Lung (tissue), 12 donors: ENCODE results near the gene POU3F2. TPM values are rescaled to one million over a fixed set of nuclear protein-coding genes. Genes with fewer than 3 reads are reported as not detected.
A peak's percentile ranks its signal among the peaks of the same experiment; 100 is the strongest.

Source experiments
- ATAC-seq: fragments of 200-7000 bp; cut with Tn5 transposase; one replicate; pipeline ENCODE4 v1.9.1; 2020; ENCODE audit warnings: moderate number of reproducible peaks; ENCODE audit not compliant: insufficient read depth, low FRiP score
- DNase-seq, 3 donors: peaks; one replicate each; pipeline ENCODE4 v3.0.0-alpha.2; 2013 to 2017
- H3K27ac ChIP-seq, 2 donors: one replicate each; pipeline ENCODE4 v1.5.1; 2013; ENCODE audit warnings: mild to moderate bottlenecking in 2 of 2, moderate library complexity in 2 of 2, control low read depth in 1 of 2, inconsistent platforms in 1 of 2, low read depth in 1 of 2, low read length in 1 of 2
- H3K27me3 ChIP-seq, 3 donors: one replicate each; pipeline ENCODE4 v1.5.1; 2013; ENCODE audit warnings: low read length in 2 of 3; ENCODE audit not compliant: control insufficient read depth in 3 of 3, insufficient read depth in 3 of 3
- H3K36me3 ChIP-seq, 4 donors: one replicate each; pipeline ENCODE4 v1.5.1; 2013; ENCODE audit warnings: low read length in 4 of 4, mild to moderate bottlenecking in 1 of 4, moderate library complexity in 1 of 4; ENCODE audit not compliant: control insufficient read depth in 4 of 4, insufficient read depth in 4 of 4
- H3K4me1 ChIP-seq, 5 donors: one replicate each; pipeline ENCODE4 v1.5.1; 2013; ENCODE audit warnings: low read length in 5 of 5, mild to moderate bottlenecking in 2 of 5, moderate library complexity in 1 of 5; ENCODE audit not compliant: control insufficient read depth in 5 of 5, insufficient read depth in 5 of 5
- H3K4me3 ChIP-seq: one replicate; pipeline ENCODE4 v1.5.1; 2013; ENCODE audit warnings: mild to moderate bottlenecking, control low read depth, moderate library complexity
- H3K9ac ChIP-seq, 2 donors: one replicate each; pipeline ENCODE4 v1.5.1; 2013; ENCODE audit warnings: low read length in 2 of 2, control low read depth in 1 of 2; ENCODE audit not compliant: insufficient read depth in 1 of 2
- H3K9me3 ChIP-seq, 4 donors: one replicate each; pipeline ENCODE4 v1.5.1; 2013; ENCODE audit warnings: low read length in 3 of 4, mild to moderate bottlenecking in 1 of 4, moderate library complexity in 1 of 4; ENCODE audit not compliant: control insufficient read depth in 4 of 4, insufficient read depth in 3 of 4
- CTCF ChIP-seq: IDR thresholded peaks from 2 replicates; pipeline ENCODE4 v1.5.1; 2012; ENCODE audit warnings: mild to moderate bottlenecking; ENCODE audit errors: control extremely low read depth, extremely low read depth
- WGBS, 2 donors: extraction: QIAGEN DNeasy Blood & Tissue Kit; methylation state at CpG; one replicate each; pipeline ENCODE4 v1.1.7; 2013; 5-methylcytosine and 5-hydroxymethylcytosine counted together
- polyA plus RNA-seq, 2 donors: library from polyadenylated mRNA; stranded (reverse); fragments of 200-250 nt; gene quantifications; one replicate each; pipeline ENCODE4 v1.2.1, GENCODE V29; 2013
- total RNA-seq, 2 donors: library from RNA; depleted of rRNA in 1 of 2; stranded (reverse); fragments of >200 nt in 1 of 2; gene quantifications; one replicate each; pipeline ENCODE4 v1.2.1, GENCODE V29; 2014 to 2021
- donor health status: control.
- donor health status: control.
- donor health status: Bipolar disorder and iron deficiency.
- donor health status: healthy.
- donor health status: DM: yes; HTN: yes; CAD: no.

The POU3F2 gene
- total and polyA plus RNA-seq, 4 donors, result 0.11 TPM; not detected in 3

DNA sequence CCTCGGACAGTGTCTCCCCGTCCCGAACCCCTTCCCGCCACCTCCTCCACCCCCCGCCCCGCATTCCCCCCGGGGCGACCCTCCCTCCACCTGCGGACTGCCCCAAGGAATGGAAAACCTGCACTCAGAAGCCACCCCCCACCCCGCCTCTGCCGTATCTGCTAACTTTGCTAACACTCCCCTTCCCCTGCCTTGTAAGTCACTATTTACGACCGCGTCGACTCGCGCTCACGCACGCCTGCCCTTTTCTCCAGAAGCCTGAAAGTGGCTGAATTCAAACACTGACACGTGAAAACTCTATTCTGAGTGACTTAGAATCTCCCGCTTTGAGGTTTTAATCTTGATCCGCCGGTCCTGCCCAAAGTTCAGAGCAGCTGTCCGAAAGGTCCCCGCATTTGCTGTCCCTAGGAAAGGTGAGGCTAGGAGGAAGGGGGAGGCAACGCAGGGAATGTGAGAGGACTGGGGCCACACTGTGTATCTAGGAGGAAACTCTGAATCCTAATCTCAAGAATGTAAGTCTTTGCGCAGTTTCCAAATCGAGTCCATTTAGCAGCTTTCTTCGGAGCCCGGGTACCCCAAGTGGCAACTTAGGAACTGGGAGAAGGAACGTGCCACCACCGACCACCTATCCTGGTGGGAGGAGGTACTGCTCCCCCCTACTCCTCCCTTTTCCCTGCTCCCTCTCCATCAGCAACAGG lies 9.3 kb upstream of the POU3F2 start:
- Histone ChIP-seq H3K9me3 (peaks cover 0 to 3% (median 0%) of the 10 kb centered on the region in 4 donors), H3K4me1 (peaks cover 0 to 6% (median 4%) of the 10 kb centered on the region in 5 donors), H3K36me3 (no peaks in the 10 kb centered on the region), H3K4me3 (no peak overlapping the region), H3K27ac (no peak overlapping the region), H3K27me3 (peaks cover 13 to 88% (median 84%) of the 10 kb centered on the region in 3 donors), H3K9ac (no peak overlapping the region)
- TF ChIP-seq CTCF, result no peak
- DNase-seq (peak in 1 of 3 donors; percentile 1), ATAC-seq (no peak)
- 2 to 5% methylated on average over 32 of the region's 32 CpGs for WGBS, 2 donors

DNA sequence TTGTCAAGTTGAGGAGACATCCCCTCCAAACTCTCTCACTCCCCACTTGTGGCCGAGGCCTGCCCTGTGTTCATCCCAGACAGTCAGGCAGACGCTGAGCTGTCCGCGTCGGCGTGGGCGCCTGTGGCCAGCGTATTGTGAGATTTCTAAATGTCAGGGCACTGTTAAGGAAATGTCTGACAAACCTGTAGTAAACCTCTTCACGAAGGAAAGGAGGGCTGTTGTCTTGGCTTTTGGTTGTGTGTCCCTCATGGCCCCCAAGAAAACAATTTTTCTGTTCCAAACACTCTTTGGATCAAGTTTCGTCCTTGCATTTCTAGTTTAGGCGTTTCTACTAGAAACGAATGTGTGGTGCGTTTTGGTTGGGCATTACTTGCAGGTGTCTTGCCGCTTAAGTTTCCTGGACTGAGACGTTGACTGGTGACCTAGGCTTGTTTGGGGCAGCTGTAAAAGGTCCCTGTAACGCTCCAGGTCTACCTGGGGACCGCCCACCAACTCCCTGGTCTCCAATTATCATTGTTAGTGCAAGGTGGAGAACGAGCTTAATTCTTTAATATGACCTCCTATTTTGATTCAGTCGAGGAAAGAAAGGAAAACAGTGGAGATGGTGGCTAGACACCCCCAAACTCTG lies 8.7 kb upstream of the POU3F2 start:
- Histone ChIP-seq H3K9ac (no peak overlapping the region), H3K4me1 (peaks cover 0 to 6% (median 4%) of the 10 kb centered on the region in 5 donors), H3K9me3 (peaks cover 0 to 3% (median 0%) of the 10 kb centered on the region in 4 donors), H3K4me3 (no peak overlapping the region), H3K27me3 (peaks cover 13 to 92% (median 91%) of the 10 kb centered on the region in 3 donors), H3K36me3 (no peaks in the 10 kb centered on the region), H3K27ac (no peak overlapping the region)
- no peak for ATAC-seq
- TF ChIP-seq CTCF, result no peak
- WGBS, 2 donors, result 6 to 9% methylated on average over 19 of the region's 19 CpGs
- DNase-seq, result peak in 1 of 3 donors; percentile 6

DNA sequence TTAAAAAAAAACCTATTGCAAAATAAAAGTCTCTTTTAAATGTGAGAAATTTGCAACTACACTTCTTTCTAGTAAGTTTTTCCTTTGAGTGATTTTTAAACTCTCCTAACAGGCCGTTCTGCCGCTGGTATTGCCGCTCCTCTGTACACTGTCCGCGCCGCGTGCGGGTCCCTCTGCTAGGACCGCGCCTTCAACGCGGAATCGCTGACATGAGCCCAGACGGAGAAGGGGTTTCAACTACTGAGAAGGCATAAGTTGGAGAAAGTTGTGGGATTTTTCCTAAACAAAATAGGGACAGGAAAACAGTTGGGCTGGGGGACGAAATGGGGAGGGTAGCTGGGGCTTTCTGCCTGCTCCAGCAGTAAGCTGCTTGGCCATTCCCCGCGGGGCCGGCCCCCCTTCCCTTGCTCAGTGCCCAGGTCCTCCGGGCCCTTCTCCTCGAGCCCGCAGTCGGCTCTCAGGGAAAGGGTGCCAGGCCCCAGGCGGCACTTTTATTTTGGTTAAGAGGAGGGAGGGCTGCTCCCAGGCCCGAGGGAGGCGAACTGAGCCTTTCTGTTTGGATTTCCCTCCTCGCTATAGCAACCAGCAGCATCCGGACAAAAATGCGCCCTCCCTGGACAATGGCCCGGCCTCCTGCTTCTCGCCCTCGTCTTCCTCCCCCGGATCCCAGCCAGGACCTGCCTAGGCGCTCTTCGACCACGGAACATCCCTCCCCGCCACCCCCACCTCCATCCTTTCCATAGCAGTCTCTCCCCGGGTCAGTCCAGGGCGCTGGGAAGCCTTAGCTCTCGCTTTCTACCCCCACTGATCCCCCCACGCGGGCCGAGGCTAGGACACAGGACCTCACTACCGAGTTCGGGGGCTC lies 6.8 kb upstream of the POU3F2 start:
- Histone ChIP-seq H3K9me3 (peaks cover 0 to 8% (median 0%) of the 10 kb centered on the region in 4 donors), H3K27me3 (peaks cover 10 to 96% (median 95%) of the 10 kb centered on the region in 3 donors), H3K4me3 (no peak overlapping the region), H3K27ac (no peak overlapping the region), H3K36me3 (no peaks in the 10 kb centered on the region), H3K9ac (no peak overlapping the region), H3K4me1 (peaks cover 0 to 17% (median 7%) of the 10 kb centered on the region in 5 donors)
- no peak for TF ChIP-seq CTCF
- WGBS, 2 donors, result 6 to 8% methylated on average over 44 of the region's 44 CpGs
- DNase-seq, result peak in 2 of 3 donors; percentile 24 to 53
- no peak for ATAC-seq
